ENCODE results near the gene IFITM1.
"Not testable (repeated sequence)": the region's sequence is repeated elsewhere in the genome, so short reads cannot be mapped to it uniquely, and the experiment has no call there.

The IFITM1 gene

DNA sequence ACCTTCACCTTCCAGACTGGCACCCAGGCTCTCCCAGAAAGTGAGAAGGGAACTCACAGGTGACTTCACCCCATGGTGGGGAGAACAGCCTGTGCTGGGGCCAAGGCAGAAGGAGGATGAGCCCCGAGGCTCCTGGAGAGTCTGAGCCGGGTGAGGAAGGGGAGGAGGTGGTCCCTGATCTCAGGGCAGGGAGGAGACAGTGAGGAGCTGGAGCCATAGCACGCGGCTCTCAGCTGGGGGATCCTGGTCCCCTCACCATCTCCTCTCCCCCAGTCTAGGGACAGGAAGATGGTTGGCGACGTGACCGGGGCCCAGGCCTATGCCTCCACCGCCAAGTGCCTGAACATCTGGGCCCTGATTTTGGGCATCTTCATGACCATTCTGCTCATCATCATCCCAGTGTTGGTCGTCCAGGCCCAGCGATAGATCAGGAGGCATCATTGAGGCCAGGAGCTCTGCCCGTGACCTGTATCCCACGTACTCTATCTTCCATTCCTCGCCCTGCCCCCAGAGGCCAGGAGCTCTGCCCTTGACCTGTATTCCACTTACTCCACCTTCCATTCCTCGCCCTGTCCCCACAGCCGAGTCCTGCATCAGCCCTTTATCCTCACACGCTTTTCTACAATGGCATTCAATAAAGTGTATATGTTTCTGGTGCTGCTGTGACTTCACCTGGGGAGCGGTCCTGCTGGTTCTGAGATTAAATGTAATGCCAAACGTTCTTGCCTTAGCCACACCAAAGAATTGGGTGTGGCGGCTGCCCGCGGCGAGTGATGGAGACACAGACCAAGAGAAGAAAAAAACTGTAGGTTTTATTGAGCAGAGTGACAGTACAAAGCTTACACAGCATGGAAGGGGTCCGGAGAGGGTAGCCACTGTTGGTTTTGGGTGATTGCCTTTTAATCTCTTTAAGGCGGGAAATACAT is 4.8 kb upstream of the IFITM1 start:
- not testable (repeated sequence) for DNase-seq

- DNase-seq = not testable (repeated sequence)
Observed at GRCh38 chr11:309979-310572, 3.8 kb upstream of the IFITM1 start.

DNA sequence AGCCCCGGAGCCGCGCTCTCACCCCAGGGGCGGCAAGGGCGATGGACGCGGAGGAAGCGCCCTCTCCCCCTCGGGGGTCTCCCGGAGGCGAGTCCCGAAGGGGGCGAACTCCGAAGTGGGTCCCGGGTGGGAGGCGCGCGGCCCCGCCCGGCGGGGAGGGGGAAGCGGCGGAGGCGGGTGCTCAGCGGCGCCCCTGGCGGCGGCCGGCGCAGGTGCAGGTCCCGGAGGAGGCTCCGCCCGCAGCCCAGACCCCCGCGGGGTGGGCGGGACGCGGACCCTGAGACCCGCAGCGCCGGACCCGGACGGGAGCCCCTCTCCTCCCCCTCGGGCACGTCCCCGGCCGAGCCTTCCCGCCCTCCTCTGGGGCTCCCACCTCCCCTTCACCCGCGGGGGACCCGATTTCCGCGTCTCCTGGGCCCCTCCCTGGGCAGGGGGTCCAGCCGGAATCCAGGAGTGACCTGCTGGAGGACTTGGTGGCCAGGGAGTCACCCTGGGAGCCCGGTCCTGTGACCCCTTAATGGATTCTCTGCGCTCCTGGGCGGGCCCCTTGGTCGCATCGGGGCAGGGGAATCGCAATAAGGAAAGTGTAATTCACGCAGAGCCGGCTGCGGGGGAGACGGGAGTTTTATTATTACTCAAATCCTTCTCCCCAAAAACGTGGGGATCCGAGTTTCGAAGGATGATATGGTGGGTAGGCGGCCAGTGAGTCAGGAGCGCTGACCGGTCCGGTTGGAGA is 2.7 kb upstream of the IFITM1 start:
- not testable (repeated sequence) for DNase-seq

GRCh38 chr11:312092-312816 is 1.6 kb upstream of the IFITM1 start:
- DNase-seq = no peak

DNA sequence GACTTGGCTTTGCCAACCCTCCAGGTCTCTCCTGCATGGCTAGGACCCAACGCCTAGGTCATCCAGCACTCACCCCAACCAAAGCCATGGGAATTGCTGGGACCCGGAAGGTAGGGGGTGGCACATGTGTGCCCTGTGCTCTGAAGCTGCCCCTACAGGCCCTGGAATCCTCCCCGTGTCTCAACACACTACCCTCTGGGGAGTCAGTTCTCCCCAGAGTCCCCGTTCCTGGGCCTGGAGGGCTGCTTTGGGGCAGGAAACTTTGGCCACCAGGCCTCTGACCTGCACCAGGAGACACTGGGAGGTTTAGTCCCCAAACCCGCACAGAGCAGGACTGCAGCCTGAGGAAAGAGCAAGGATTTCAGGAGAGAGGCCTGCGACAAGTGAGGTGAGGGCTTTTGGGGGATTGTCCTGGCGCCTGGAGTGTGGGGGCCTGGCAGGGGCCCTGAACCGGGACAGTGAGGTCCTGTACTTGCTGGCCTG is 495 bp upstream of the IFITM1 start:
- DNase-seq = peak; percentile 63

GRCh38 chr11:314554-314875 is 675 bp downstream of the IFITM1 start:
- DNase-seq = not testable (repeated sequence)

- DNase-seq = no peak
Observed at GRCh38 chr11:315051-315481, 1.2 kb downstream of the IFITM1 start.

GRCh38 chr11:315516-315994 is 1.7 kb downstream of the IFITM1 start:
- no peak for DNase-seq

GRCh38 chr11:316031-316701 is 2.3 kb downstream of the IFITM1 start:
- peak; percentile 69 for DNase-seq

GRCh38 chr11:316891-317301 is 3.1 kb downstream of the IFITM1 start:
- no peak for DNase-seq

DNA sequence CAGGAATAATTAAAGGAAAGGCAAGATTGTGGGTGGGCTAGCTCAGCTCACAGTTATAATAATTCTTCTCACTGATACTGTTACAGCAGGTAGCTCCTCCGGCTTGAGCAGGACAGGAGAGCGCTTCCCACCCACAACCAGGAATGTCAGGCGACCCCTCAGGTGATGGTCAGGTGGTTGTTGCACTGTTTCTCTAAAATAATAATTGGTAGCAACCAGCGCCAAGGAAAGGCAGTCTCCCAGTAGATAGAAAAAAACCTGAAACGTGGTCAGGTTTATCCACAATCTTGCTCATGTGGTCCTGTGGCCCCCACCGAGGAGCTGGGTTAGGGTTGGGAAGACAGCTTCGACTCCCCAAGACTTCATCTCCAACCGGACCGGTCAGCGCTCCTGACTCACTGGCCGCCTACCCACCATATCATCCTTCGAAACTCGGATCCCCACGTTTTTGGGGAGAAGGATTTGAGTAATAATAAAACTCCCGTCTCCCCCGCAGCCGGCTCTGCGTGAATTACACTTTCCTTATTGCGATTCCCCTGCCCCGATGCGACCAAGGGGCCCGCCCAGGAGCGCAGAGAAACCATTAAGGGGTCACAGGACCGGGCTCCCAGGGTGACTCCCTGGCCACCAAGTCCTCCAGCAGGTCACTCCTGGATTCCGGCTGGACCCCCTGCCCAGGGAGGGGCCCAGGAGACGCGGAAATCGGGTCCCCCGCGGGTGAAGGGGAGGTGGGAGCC is 4.0 kb downstream of the IFITM1 start:
- DNase-seq = not testable (repeated sequence)

DNA sequence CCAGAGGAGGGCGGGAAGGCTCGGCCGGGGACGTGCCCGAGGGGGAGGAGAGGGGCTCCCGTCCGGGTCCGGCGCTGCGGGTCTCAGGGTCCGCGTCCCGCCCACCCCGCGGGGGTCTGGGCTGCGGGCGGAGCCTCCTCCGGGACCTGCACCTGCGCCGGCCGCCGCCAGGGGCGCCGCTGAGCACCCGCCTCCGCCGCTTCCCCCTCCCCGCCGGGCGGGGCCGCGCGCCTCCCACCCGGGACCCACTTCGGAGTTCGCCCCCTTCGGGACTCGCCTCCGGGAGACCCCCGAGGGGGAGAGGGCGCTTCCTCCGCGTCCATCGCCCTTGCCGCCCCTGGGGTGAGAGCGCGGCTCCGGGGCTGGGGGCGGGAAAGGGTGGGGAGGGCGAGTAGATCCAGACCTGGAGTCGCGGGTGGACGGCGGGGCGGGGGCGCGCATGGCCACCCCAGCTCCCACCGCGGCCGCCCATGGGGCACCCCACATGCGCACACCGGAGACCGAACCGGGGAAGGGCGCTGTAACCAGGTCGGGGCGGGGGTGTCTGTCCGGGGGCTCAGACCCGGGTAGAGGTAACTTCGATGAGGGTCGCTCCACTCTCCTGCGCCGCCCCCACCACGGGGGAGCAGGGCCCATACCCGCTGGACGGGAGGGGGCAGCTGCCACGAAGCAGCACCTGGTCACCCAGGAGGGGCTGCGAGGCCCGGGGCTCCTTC is 4.7 kb downstream of the IFITM1 start:
- DNase-seq = not testable (repeated sequence)

GRCh38 chr11:319121-319887 is 5.5 kb downstream of the IFITM1 start:
- peak; percentile 57 for DNase-seq

GRCh38 chr11:319888-320273 is 6.0 kb downstream of the IFITM1 start:
- DNase-seq = not testable (repeated sequence)

GRCh38 chr11:324156-324555 is 10.3 kb downstream of the IFITM1 start:
- DNase-seq = peak; percentile 49

- DNase-seq = peak; percentile 65
Observed at GRCh38 chr11:324593-325517, 11.0 kb downstream of the IFITM1 start.

- DNase-seq = no peak
Observed at GRCh38 chr11:325796-326591, 12.2 kb downstream of the IFITM1 start.

- DNase-seq = no peak
Observed at GRCh38 chr11:326592-326841, 12.7 kb downstream of the IFITM1 start.
